Ishikawa (cell line): Measurements from ENCODE around the gene EREG.

Experiments used
- CEBPB ChIP-seq: IDR thresholded peaks from 2 replicates; pipeline ENCODE4 v1.6.1; 2012
- EP300 ChIP-seq: IDR thresholded peaks from 2 replicates; pipeline ENCODE4 v1.6.1; 2012; ENCODE audit warnings: borderline replicate concordance
- FOXM1 ChIP-seq: IDR thresholded peaks from 2 replicates; pipeline ENCODE4 v1.6.1; 2012; ENCODE audit warnings: low read depth, borderline replicate concordance
- RAD21 ChIP-seq: IDR thresholded peaks from 2 replicates; pipeline ENCODE4 v1.6.1; 2012; ENCODE audit warnings: low read depth
- REST ChIP-seq: IDR thresholded peaks from 2 replicates; pipeline ENCODE4 v1.6.1; 2012; ENCODE audit warnings: low read depth, mild to moderate bottlenecking

GRCh38 chr4:74420863-74421262, 55.9 kb downstream of the EREG start:
- TF ChIP-seq EP300 (no peak), RAD21 (no peak), FOXM1 (no peak), CEBPB (no peak), REST (no peak)
